HEK293 (cell line): ENCODE measurements around the gene TRAF1.

Source experiments
- CTCF ChIA-PET: fragments of 350-600 bp; formaldehyde crosslinking; extraction: SDS; loops from one replicate; lab custom pipeline; 2021; ENCODE audit warnings: antibody characterized with exemption; lab: Yijun Ruan, JAX
- POLR2A ChIA-PET: fragments of 300-600 bp; formaldehyde crosslinking; extraction: SDS; loops from one replicate; lab custom pipeline; 2020; ENCODE audit warnings: antibody characterized with exemption, inconsistent platforms; lab: Yijun Ruan, JAX
- H3K27ac ChIP-seq: fragments of 200-500 bp; sonication (Bioruptor generic); 2 replicates; pipeline ENCODE4 v1.5.1; 2014; ENCODE audit warnings: low read depth, low read length, control low read depth, inconsistent platforms; ENCODE audit errors: extremely low read depth
- H3K36me3 ChIP-seq, 2 experiments: fragments of 200-500 bp in 1 of 2; sonication (Bioruptor generic) in 1 of 2; 1 replicate in 1 of 2; 2 replicates in 1 of 2; pipeline ENCODE4 v1.5.1; 2014 to 2017; ENCODE audit warnings: inconsistent platforms in 2 of 2, low read length in 2 of 2; ENCODE audit not compliant: control insufficient read depth in 2 of 2, insufficient read depth in 1 of 2
- H3K4me1 ChIP-seq: fragments of 200-500 bp; sonication (Bioruptor generic); 2 replicates; pipeline ENCODE4 v1.5.1; 2014; ENCODE audit warnings: mild to moderate bottlenecking, low read length, inconsistent platforms; ENCODE audit not compliant: control insufficient read depth, insufficient read depth
- H3K4me3 ChIP-seq: 2 replicates; pipeline ENCODE4 v1.5.1; 2011; ENCODE audit warnings: low read depth, mild to moderate bottlenecking, control low read depth, low read length, moderate library complexity
- H3K9me3 ChIP-seq: fragments of 200-500 bp; sonication (Bioruptor generic); 2 replicates; pipeline ENCODE4 v1.5.1; 2014; ENCODE audit warnings: low read depth, low read length, inconsistent platforms; ENCODE audit not compliant: control insufficient read depth, insufficient read depth
- GLIS1 ChIP-seq: fragments of 450-650 bp; formaldehyde crosslinking; IDR thresholded peaks from 2 replicates; pipeline ENCODE4 v1.5.1; 2016; ENCODE audit warnings: missing biosample characterization, missing genetic modification characterization
- KLF8 ChIP-seq: fragments of 450-650 bp; formaldehyde crosslinking; IDR thresholded peaks from 2 replicates; pipeline ENCODE4 v1.5.1; 2016; ENCODE audit warnings: missing biosample characterization, missing genetic modification characterization
- OSR2 ChIP-seq: fragments of 450-650 bp; formaldehyde crosslinking; IDR thresholded peaks from 2 replicates; pipeline ENCODE4 v1.5.1; 2016; ENCODE audit warnings: missing biosample characterization, missing genetic modification characterization
- PRDM10 ChIP-seq: fragments of 450-650 bp; formaldehyde crosslinking; IDR thresholded peaks from 2 replicates; pipeline ENCODE4 v1.5.1; 2016; ENCODE audit warnings: missing biosample characterization, missing genetic modification characterization
- PRDM6 ChIP-seq: fragments of 450-650 bp; formaldehyde crosslinking; IDR thresholded peaks from 2 replicates; pipeline ENCODE4 v1.5.1; 2017; ENCODE audit warnings: missing biosample characterization, missing genetic modification characterization
- SCRT1 ChIP-seq: fragments of 450-650 bp; formaldehyde crosslinking; IDR thresholded peaks from 2 replicates; pipeline ENCODE4 v1.5.1; 2016; ENCODE audit warnings: missing biosample characterization, missing genetic modification characterization, borderline replicate concordance
- SCRT2 ChIP-seq: fragments of 450-650 bp; formaldehyde crosslinking; IDR thresholded peaks from 2 replicates; pipeline ENCODE4 v1.5.1; 2016; ENCODE audit warnings: missing biosample characterization, missing genetic modification characterization
- SP7 ChIP-seq: fragments of 450-650 bp; formaldehyde crosslinking; IDR thresholded peaks from 2 replicates; pipeline ENCODE4 v1.5.1; 2016; ENCODE audit warnings: missing biosample characterization, missing genetic modification characterization
- WT1 ChIP-seq: fragments of 450-650 bp; formaldehyde crosslinking; IDR thresholded peaks from 2 replicates; pipeline ENCODE4 v1.5.1; 2016; ENCODE audit warnings: missing biosample characterization, missing genetic modification characterization
- ZBTB1 ChIP-seq: fragments of 450-650 bp; formaldehyde crosslinking; IDR thresholded peaks from 2 replicates; pipeline ENCODE4 v1.5.1; 2016; ENCODE audit warnings: missing biosample characterization, missing genetic modification characterization
- ZEB2 ChIP-seq: fragments of 450-650 bp; formaldehyde crosslinking; IDR thresholded peaks from 2 replicates; pipeline ENCODE4 v1.5.1; 2016; ENCODE audit warnings: missing biosample characterization, missing genetic modification characterization
- ZFP3 ChIP-seq: fragments of 450-650 bp; formaldehyde crosslinking; IDR thresholded peaks from 2 replicates; pipeline ENCODE4 v1.5.1; 2016; ENCODE audit warnings: low read depth, missing biosample characterization, missing genetic modification characterization
- ZFP37 ChIP-seq: fragments of 450-650 bp; formaldehyde crosslinking; IDR thresholded peaks from 2 replicates; pipeline ENCODE4 v1.5.1; 2016; ENCODE audit warnings: missing biosample characterization, missing genetic modification characterization
- ZFP41 ChIP-seq: fragments of 450-650 bp; formaldehyde crosslinking; IDR thresholded peaks from 2 replicates; pipeline ENCODE4 v1.5.1; 2016; ENCODE audit warnings: missing biosample characterization, missing genetic modification characterization, borderline replicate concordance
- ZNF121 ChIP-seq: fragments of 450-650 bp; formaldehyde crosslinking; IDR thresholded peaks from 2 replicates; pipeline ENCODE4 v1.5.1; 2016; ENCODE audit warnings: missing biosample characterization, missing genetic modification characterization
- ZNF138 ChIP-seq: fragments of 450-650 bp; formaldehyde crosslinking; IDR thresholded peaks from 2 replicates; pipeline ENCODE4 v1.5.1; 2016; ENCODE audit warnings: missing biosample characterization, missing genetic modification characterization, borderline replicate concordance
- ZNF157 ChIP-seq: fragments of 450-650 bp; formaldehyde crosslinking; IDR thresholded peaks from 2 replicates; pipeline ENCODE4 v1.5.1; 2016; ENCODE audit warnings: missing biosample characterization, missing genetic modification characterization
- ZNF16 ChIP-seq: fragments of 450-650 bp; formaldehyde crosslinking; IDR thresholded peaks from 2 replicates; pipeline ENCODE4 v1.5.1; 2016; ENCODE audit warnings: low read depth, missing biosample characterization, missing genetic modification characterization
- ZNF211 ChIP-seq: fragments of 450-650 bp; formaldehyde crosslinking; IDR thresholded peaks from 2 replicates; pipeline ENCODE4 v1.5.1; 2016; ENCODE audit warnings: low read depth, missing biosample characterization, missing genetic modification characterization
- ZNF214 ChIP-seq: fragments of 450-650 bp; formaldehyde crosslinking; IDR thresholded peaks from 2 replicates; pipeline ENCODE4 v1.5.1; 2017; ENCODE audit warnings: missing biosample characterization, mild to moderate bottlenecking, missing genetic modification characterization, borderline replicate concordance
- ZNF248 ChIP-seq: fragments of 450-650 bp; formaldehyde crosslinking; IDR thresholded peaks from 2 replicates; pipeline ENCODE4 v1.5.1; 2017; ENCODE audit warnings: missing biosample characterization, missing genetic modification characterization
- ZNF324 ChIP-seq: fragments of 450-650 bp; formaldehyde crosslinking; IDR thresholded peaks from 2 replicates; pipeline ENCODE4 v1.5.1; 2016; ENCODE audit warnings: missing biosample characterization, missing genetic modification characterization
- ZNF404 ChIP-seq: fragments of 450-650 bp; formaldehyde crosslinking; IDR thresholded peaks from 2 replicates; pipeline ENCODE4 v1.5.1; 2017; ENCODE audit warnings: missing biosample characterization, missing genetic modification characterization
- ZNF416 ChIP-seq: fragments of 450-650 bp; formaldehyde crosslinking; IDR thresholded peaks from 2 replicates; pipeline ENCODE4 v1.5.1; 2016; ENCODE audit warnings: missing biosample characterization, missing genetic modification characterization
- ZNF501 ChIP-seq: fragments of 450-650 bp; formaldehyde crosslinking; IDR thresholded peaks from 2 replicates; pipeline ENCODE4 v1.5.1; 2016; ENCODE audit warnings: missing biosample characterization, missing genetic modification characterization
- ZNF544 ChIP-seq: fragments of 450-650 bp; formaldehyde crosslinking; IDR thresholded peaks from 2 replicates; pipeline ENCODE4 v1.5.0; 2017; ENCODE audit warnings: missing biosample characterization, missing genetic modification characterization
- ZNF639 ChIP-seq: fragments of 450-650 bp; formaldehyde crosslinking; IDR thresholded peaks from 2 replicates; pipeline ENCODE4 v1.5.1; 2016; ENCODE audit warnings: missing biosample characterization, missing genetic modification characterization
- ZNF658 ChIP-seq: fragments of 450-650 bp; formaldehyde crosslinking; IDR thresholded peaks from 2 replicates; pipeline ENCODE4; 2016; ENCODE audit warnings: missing biosample characterization, missing genetic modification characterization
- ZNF677 ChIP-seq: fragments of 450-650 bp; IDR thresholded peaks from 2 replicates; pipeline ENCODE4 v1.5.0; 2018; ENCODE audit warnings: missing biosample characterization, mild to moderate bottlenecking, missing genetic modification characterization, moderate library complexity
- TF ChIP-seq, protein P1 (sequence below): fragments of 450-650 bp; formaldehyde crosslinking; IDR thresholded peaks from 2 replicates; pipeline ENCODE4 v1.5.1; 2017; ENCODE audit warnings: missing biosample characterization, mild to moderate bottlenecking, missing genetic modification characterization, moderate library complexity
- TF ChIP-seq, protein P2 (sequence below): fragments of 450-650 bp; formaldehyde crosslinking; IDR thresholded peaks from 2 replicates; pipeline ENCODE4 v1.5.1; 2016; ENCODE audit warnings: missing biosample characterization, missing genetic modification characterization

TRAF1 gene

DNA sequence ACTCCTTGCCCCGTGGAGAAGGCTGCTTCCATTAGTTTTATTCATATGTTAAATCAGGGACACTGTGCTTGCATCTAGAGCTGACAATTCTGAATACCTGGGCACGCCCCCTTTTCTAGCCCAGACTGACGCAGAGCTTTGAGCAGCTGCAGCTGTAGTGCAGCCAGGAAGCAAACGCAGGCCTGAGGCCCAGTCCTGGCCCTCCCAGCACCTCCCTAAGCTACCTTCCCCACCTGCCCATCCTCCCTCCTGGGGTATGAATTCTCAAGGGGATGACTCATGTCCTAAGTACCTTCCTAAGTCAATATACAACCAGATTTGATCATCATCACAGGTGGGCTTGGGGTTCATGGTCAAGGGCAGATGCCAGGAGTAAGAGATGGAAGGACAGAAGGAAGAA lies 53.1 kb downstream of the TRAF1 start:
- Histone ChIP-seq H3K36me3 (peaks cover 0 to 36% of the 10 kb centered on the region in 2 experiments; a peak in 2 of 3 replicates), H3K27ac (no peak overlapping the region), H3K4me3 (no peak overlapping the region), H3K4me1 (no peaks in the 10 kb centered on the region), H3K9me3 (no peaks in the 10 kb centered on the region)
- ChIA-PET CTCF (interaction anchor here (0.9 to 1.0 kb wide), 2 partner anchors 10 to 112 kb away, joined by 3 read pairs; no protein-coding TSS in a partner anchor), POLR2A (interaction anchor here (1.2 kb wide), 1 partner anchor 62 kb away, joined by 3 read pairs; no protein-coding TSS in a partner anchor)
- TF ChIP-seq ZNF544 (tag by site-specific recombination) (no peak), ZNF416 (tag by site-specific recombination) (no peak), ZFP37 (tag by site-specific recombination) (no peak), ZFP41 (no peak), ZNF501 (tag by site-specific recombination) (no peak), PRDM6 (no peak), GLIS1 (tag by site-specific recombination) (peak; percentile 18; the same call in 1 of the 2 replicates), ZNF677 (tag by site-specific recombination) (no peak), ZNF16 (tag by site-specific recombination) (no peak), SCRT2 (tag by site-specific recombination) (no peak), ZNF138 (no peak), ZEB2 (tag by site-specific recombination) (no peak), WT1 (tag by site-specific recombination) (peak; percentile 78), SP7 (tag by site-specific recombination) (no peak), ZNF248 (tag by site-specific recombination) (no peak), ZNF214 (no peak), SCRT1 (tag by site-specific recombination) (no peak), ZNF658 (tag by site-specific recombination) (no peak), OSR2 (tag by site-specific recombination) (no peak), KLF8 (tag by site-specific recombination) (0 out of 2 replicates have a peak, but pooled peaks have one; percentile 17), ZNF211 (tag by site-specific recombination) (no peak), ZBTB1 (tag by site-specific recombination) (no peak), PRDM10 (tag by site-specific recombination) (no peak), ZNF639 (tag by site-specific recombination) (no peak), ZNF121 (no peak), ZFP3 (no peak), ZNF157 (tag by site-specific recombination) (no peak), ZNF404 (tag by site-specific recombination) (no peak), ZNF324 (tag by site-specific recombination) (no peak)
- TF ChIP-seq, protein P1, sequence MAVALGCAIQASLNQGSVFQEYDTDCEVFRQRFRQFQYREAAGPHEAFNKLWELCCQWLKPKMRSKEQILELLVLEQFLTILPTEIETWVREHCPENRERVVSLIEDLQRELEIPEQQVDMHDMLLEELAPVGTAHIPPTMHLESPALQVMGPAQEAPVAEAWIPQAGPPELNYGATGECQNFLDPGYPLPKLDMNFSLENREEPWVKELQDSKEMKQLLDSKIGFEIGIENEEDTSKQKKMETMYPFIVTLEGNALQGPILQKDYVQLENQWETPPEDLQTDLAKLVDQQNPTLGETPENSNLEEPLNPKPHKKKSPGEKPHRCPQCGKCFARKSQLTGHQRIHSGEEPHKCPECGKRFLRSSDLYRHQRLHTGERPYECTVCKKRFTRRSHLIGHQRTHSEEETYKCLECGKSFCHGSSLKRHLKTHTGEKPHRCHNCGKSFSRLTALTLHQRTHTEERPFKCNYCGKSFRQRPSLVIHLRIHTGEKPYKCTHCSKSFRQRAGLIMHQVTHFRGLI: no peak
- TF ChIP-seq, protein P2, sequence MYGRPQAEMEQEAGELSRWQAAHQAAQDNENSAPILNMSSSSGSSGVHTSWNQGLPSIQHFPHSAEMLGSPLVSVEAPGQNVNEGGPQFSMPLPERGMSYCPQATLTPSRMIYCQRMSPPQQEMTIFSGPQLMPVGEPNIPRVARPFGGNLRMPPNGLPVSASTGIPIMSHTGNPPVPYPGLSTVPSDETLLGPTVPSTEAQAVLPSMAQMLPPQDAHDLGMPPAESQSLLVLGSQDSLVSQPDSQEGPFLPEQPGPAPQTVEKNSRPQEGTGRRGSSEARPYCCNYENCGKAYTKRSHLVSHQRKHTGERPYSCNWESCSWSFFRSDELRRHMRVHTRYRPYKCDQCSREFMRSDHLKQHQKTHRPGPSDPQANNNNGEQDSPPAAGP: peak; percentile 79
